Neural progenitor cell (in vitro differentiated cells): Measurements from ENCODE around the gene NOP53.

Experiments
- EZH2 ChIP-seq: fragments of 200-600 bp; sonication (generic); IDR thresholded peaks from 2 replicates; pipeline ENCODE4 v1.6.1; 2017; ENCODE audit warnings: antibody characterized with exemption, mild to moderate bottlenecking, moderate library complexity
- EZH2phosphoT487 ChIP-seq: fragments of 200-600 bp; sonication (generic); IDR thresholded peaks from 2 replicates; pipeline ENCODE4 v1.6.1; 2017; ENCODE audit warnings: antibody characterized with exemption
- TF ChIP-seq, protein P1 (sequence below): fragments of 200-600 bp; sonication (generic); IDR thresholded peaks from 2 replicates; pipeline ENCODE4 v1.5.1; 2017; ENCODE audit warnings: antibody characterized with exemption, mild to moderate bottlenecking

DNA sequence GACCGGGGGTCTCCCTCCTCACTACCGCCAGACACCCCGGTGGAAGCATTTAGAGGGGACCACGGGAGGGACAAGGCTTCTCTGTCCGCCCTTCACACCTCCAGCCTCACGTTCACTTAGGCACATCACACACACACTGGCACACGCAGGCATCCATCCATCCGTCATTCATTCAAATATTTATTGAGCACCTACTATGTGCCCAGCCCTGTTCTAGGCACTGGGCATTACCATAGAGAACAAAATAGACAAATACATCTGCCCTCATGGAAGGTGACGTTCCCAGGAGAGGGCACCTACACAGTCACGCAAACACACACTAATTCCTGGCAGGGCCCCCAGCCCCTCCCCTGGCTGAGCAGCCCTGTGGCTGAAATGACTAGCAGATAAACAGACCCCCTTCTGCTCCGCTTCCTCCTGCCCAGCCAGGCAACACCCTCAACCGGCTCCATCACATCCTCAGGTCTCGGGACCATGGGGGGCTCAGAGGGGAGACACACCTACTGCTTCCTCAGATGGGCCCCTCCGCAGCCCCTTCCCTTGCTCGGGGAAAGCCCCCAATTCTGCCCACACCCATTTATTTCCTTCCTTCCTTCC, 3.7 kb upstream of the NOP53 start:
- TF ChIP-seq, protein P1, sequence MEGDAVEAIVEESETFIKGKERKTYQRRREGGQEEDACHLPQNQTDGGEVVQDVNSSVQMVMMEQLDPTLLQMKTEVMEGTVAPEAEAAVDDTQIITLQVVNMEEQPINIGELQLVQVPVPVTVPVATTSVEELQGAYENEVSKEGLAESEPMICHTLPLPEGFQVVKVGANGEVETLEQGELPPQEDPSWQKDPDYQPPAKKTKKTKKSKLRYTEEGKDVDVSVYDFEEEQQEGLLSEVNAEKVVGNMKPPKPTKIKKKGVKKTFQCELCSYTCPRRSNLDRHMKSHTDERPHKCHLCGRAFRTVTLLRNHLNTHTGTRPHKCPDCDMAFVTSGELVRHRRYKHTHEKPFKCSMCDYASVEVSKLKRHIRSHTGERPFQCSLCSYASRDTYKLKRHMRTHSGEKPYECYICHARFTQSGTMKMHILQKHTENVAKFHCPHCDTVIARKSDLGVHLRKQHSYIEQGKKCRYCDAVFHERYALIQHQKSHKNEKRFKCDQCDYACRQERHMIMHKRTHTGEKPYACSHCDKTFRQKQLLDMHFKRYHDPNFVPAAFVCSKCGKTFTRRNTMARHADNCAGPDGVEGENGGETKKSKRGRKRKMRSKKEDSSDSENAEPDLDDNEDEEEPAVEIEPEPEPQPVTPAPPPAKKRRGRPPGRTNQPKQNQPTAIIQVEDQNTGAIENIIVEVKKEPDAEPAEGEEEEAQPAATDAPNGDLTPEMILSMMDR: no peak
- TF ChIP-seq EZH2: no peak
- TF ChIP-seq EZH2phosphoT487: no peak
